T-helper 1 cell treated with Interleukin-12 subunit alpha and Interleukin-12 subunit beta and Interleukin-4 antibody, amounts not matched to agents 30 ng/mL and 1 ng/mL, for 36 hours (primary cell): ENCODE results near the gene NOTO. TPM values are rescaled to one million over a fixed set of nuclear protein-coding genes. Genes with fewer than 3 reads are reported as not detected.

Source experiments
- intact Hi-C: fragments of 100-400 bp; cut with micrococcal nuclease; formaldehyde crosslinking; loops from one replicate; pipeline ENCODE4 v1.15.1; 2024
- total RNA-seq: library from RNA; stranded (reverse); gene quantifications from 2 replicates; pipeline ENCODE4 v1.2.3, GENCODE V29; 2022

The NOTO gene
- total RNA-seq, 1 donor from 2014 or later = not detected

- intact Hi-C loops = no loop called here
These were observed 53.7 kb downstream of the NOTO start for GRCh38 chr2:73255907-73256617.

GRCh38 chr2:73256618-73256922 is 54.2 kb downstream of the NOTO start:
- intact Hi-C loops = no loop called here

- intact Hi-C loops = no loop called here
These were observed 54.6 kb downstream of the NOTO start for GRCh38 chr2:73257021-73257420.

GRCh38 chr2:73257425-73258125 is 55.2 kb downstream of the NOTO start:
- intact Hi-C loops = no loop called here

- intact Hi-C loops = no loop called here
These were observed 56.0 kb downstream of the NOTO start for GRCh38 chr2:73258186-73258912.

- intact Hi-C loops = no loop called here
These were observed 56.5 kb downstream of the NOTO start for GRCh38 chr2:73258913-73259215.

GRCh38 chr2:73259276-73259675 is 56.9 kb downstream of the NOTO start:
- intact Hi-C loops = no loop called here

- intact Hi-C loops = no loop called here
These were observed 57.4 kb downstream of the NOTO start for GRCh38 chr2:73259704-73260337.

GRCh38 chr2:73260338-73260984 is 58.1 kb downstream of the NOTO start:
- intact Hi-C loops = no loop called here

Other genes starting within 250 kb of the NOTO start
- gene SFXN5, start 130.9 kb upstream of the NOTO start, total RNA-seq = 9.7 and 10.3 TPM in 2 replicates
- gene RAB11FIP5, start 89.6 kb upstream of the NOTO start, total RNA-seq = 16.6 and 16.7 TPM in 2 replicates
- gene SMYD5, start 11.7 kb downstream of the NOTO start, total RNA-seq = 24.0 and 28.3 TPM in 2 replicates
- 8.6 and 10.2 TPM in 2 replicates for gene PRADC1, start 30.7 kb downstream of the NOTO start, total RNA-seq
- gene CCT7, start 31.7 kb downstream of the NOTO start, total RNA-seq = 321 and 330 TPM in 2 replicates
- gene FBXO41, start 81.9 kb downstream of the NOTO start, total RNA-seq = 16.6 and 17.5 TPM in 2 replicates
- 0.27 and 0.56 TPM in 2 replicates for gene EGR4, start 91.0 kb downstream of the NOTO start, total RNA-seq
- gene ALMS1, start 183.3 kb downstream of the NOTO start, total RNA-seq = 16.1 and 16.9 TPM in 2 replicates